Liver (tissue), 9 donors: Measurements from ENCODE around the gene MEIOB. TPM values are rescaled to one million over a fixed set of nuclear protein-coding genes. Genes with fewer than 3 reads are reported as not detected.
"Not testable (repeated sequence)": the region's sequence is repeated elsewhere in the genome, so short reads cannot be mapped to it uniquely, and the experiment has no call there.

ENCODE experiments used
- DNase-seq: peaks from one replicate; pipeline ENCODE4 v3.0.0-alpha.2; 2017; ENCODE audit warnings: low spot score
- H3K27ac ChIP-seq, 2 donors: one replicate each; pipeline ENCODE4 v1.7.0; 2013; ENCODE audit warnings: inconsistent platforms in 2 of 2, low read length in 2 of 2, control low read depth in 1 of 2, low read depth in 1 of 2, mild to moderate bottlenecking in 1 of 2
- H3K27me3 ChIP-seq, 4 donors: one replicate each; pipeline versions ENCODE4 v1.6.1 to v1.7.0; 2013; ENCODE audit warnings: low read length in 3 of 4, inconsistent platforms in 1 of 4, mild to moderate bottlenecking in 1 of 4, moderate library complexity in 1 of 4; ENCODE audit not compliant: control insufficient read depth in 4 of 4, insufficient read depth in 4 of 4
- H3K36me3 ChIP-seq, 4 donors: one replicate each; pipeline versions ENCODE4 v1.6.1 to v1.7.0; 2013; ENCODE audit warnings: low read length in 3 of 4, mild to moderate bottlenecking in 3 of 4, low read depth in 1 of 4, moderate library complexity in 1 of 4; ENCODE audit not compliant: control insufficient read depth in 4 of 4, insufficient read depth in 3 of 4
- H3K4me1 ChIP-seq, 4 donors: one replicate each; pipeline versions ENCODE4 v1.6.1 to v1.7.0; 2013; ENCODE audit warnings: low read length in 3 of 4, mild to moderate bottlenecking in 3 of 4, moderate library complexity in 1 of 4; ENCODE audit not compliant: control insufficient read depth in 4 of 4, insufficient read depth in 4 of 4
- H3K4me3 ChIP-seq, 3 donors: one replicate each; pipeline versions ENCODE4 v1.6.1 to v1.7.0; 2013; ENCODE audit warnings: low read length in 3 of 3, control low read depth in 1 of 3, low read depth in 1 of 3, mild to moderate bottlenecking in 1 of 3
- H3K9ac ChIP-seq, 2 donors: one replicate each; pipeline ENCODE4 v1.7.0; 2013; ENCODE audit warnings: low read length in 2 of 2, mild to moderate bottlenecking in 2 of 2, moderate library complexity in 2 of 2, control low read depth in 1 of 2, low read depth in 1 of 2
- H3K9me3 ChIP-seq, 4 donors: one replicate each; pipeline versions ENCODE4 v1.6.1 to v1.7.0; 2013; ENCODE audit warnings: low read length in 3 of 4; ENCODE audit not compliant: control insufficient read depth in 4 of 4
- EGR1 ChIP-seq, 2 donors: IDR thresholded peaks; 2 replicates each; pipeline ENCODE4 v1.6.1; 2016 to 2018; ENCODE audit warnings: antibody characterized with exemption in 2 of 2, low read depth in 2 of 2
- FOXA1 ChIP-seq: IDR thresholded peaks from 2 replicates; pipeline ENCODE4 v1.6.1; 2016; ENCODE audit warnings: antibody characterized with exemption
- FOXA2 ChIP-seq: IDR thresholded peaks from 2 replicates; pipeline ENCODE4 v1.6.1; 2016; ENCODE audit warnings: antibody characterized with exemption
- GABPA ChIP-seq, 2 donors: IDR thresholded peaks in 1 of 2; conservative IDR thresholded peaks in 1 of 2; 2 replicates each; pipeline ENCODE4 v1.6.1; 2016; ENCODE audit warnings: antibody characterized with exemption in 2 of 2, mild to moderate bottlenecking in 1 of 2, moderate library complexity in 1 of 2
- NR2F2 ChIP-seq: IDR thresholded peaks from 2 replicates; pipeline ENCODE4 v1.6.1; 2016; ENCODE audit warnings: antibody characterized with exemption
- RAD21 ChIP-seq, 2 donors: IDR thresholded peaks; 2 replicates each; pipeline ENCODE4 v1.6.1; 2016; ENCODE audit warnings: antibody characterized with exemption in 2 of 2, mild to moderate bottlenecking in 2 of 2
- RXRA ChIP-seq, 2 donors: IDR thresholded peaks; 2 replicates each; pipeline ENCODE4 v1.6.1; 2017 to 2018; ENCODE audit warnings: antibody characterized with exemption in 2 of 2, mild to moderate bottlenecking in 1 of 2
- SP1 ChIP-seq: IDR thresholded peaks from 2 replicates; pipeline ENCODE4 v1.6.1; 2018; ENCODE audit warnings: antibody characterized with exemption, mild to moderate bottlenecking
- YY1 ChIP-seq: IDR thresholded peaks from 2 replicates; pipeline ENCODE4 v1.6.1; 2016; ENCODE audit warnings: antibody characterized with exemption, mild to moderate bottlenecking
- WGBS: extraction: QIAGEN DNeasy Blood & Tissue Kit; methylation state at CpG from one replicate; pipeline ENCODE4 v1.1.7; 2013; 5-methylcytosine and 5-hydroxymethylcytosine counted together
- polyA plus RNA-seq, 2 donors: library from polyadenylated mRNA; stranded (reverse) in 1 of 2; unstranded in 1 of 2; fragments of 200-250 nt in 1 of 2; fragments of >200 nt in 1 of 2; fragmentation: Nextera tagmentation in 1 of 2; extraction: Ambion mirVana in 1 of 2; gene quantifications; one replicate each; pipeline versions ENCODE4 v1.2.1 to v1.2.3, GENCODE V29; 2013 to 2015
- total RNA-seq, 2 donors: library from RNA; depleted of rRNA; stranded (reverse); fragments of >200 nt; gene quantifications; one replicate each; pipeline ENCODE4 v1.2.3, GENCODE V29; 2014
- TF ChIP-seq, protein P1 (sequence below): IDR thresholded peaks from 2 replicates; pipeline ENCODE4 v1.6.1; 2016; ENCODE audit warnings: antibody characterized with exemption
- TF ChIP-seq, protein P2 (sequence below): IDR thresholded peaks from 2 replicates; pipeline ENCODE4 v1.6.1; 2016; ENCODE audit warnings: antibody characterized with exemption
- TF ChIP-seq, protein P3 (sequence below): fragments of 150-350 bp; IDR thresholded peaks from 2 replicates; pipeline ENCODE4 v1.5.1; 2017; ENCODE audit warnings: improper control_type of control experiment, low read depth, low read length; ENCODE audit not compliant: missing input control
- TF ChIP-seq, protein P4 (sequence below): IDR thresholded peaks from 2 replicates; pipeline ENCODE4 v1.6.1; 2016; ENCODE audit warnings: antibody characterized with exemption, mild to moderate bottlenecking
- donor health status: healthy.
- donor health status: healthy.
- donor health status: healthy.
- donor health status: healthy.
- donor health status: healthy.

The MEIOB gene
- total and polyA plus RNA-seq, 4 donors: 0.33 to 2.2 TPM; not detected in 2

DNA sequence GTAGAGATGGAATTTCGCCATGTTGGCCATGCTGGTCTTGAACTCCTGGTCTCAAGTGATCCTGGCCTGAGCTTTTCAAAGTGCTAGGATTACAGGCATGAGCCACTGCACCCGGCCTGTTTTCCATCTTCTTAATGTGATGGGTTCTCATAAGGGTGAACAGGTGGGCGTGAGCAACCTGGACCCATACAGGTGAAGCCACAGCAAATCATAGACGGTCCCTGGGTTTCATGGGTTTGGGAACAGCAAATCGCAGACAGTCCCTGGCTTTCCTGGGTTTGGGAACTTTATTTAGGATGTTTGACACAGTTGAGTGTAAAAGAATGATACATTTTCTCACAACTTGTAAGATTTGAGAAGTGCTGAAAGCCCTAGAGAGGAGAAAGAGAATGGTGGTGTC is 12.9 kb upstream of the MEIOB start:
- H3K27me3 ChIP-seq: no peaks in the 10 kb centered on the region
- 86% methylated on average over 5 of the region's 5 CpGs for WGBS
- no peak for DNase-seq

DNA sequence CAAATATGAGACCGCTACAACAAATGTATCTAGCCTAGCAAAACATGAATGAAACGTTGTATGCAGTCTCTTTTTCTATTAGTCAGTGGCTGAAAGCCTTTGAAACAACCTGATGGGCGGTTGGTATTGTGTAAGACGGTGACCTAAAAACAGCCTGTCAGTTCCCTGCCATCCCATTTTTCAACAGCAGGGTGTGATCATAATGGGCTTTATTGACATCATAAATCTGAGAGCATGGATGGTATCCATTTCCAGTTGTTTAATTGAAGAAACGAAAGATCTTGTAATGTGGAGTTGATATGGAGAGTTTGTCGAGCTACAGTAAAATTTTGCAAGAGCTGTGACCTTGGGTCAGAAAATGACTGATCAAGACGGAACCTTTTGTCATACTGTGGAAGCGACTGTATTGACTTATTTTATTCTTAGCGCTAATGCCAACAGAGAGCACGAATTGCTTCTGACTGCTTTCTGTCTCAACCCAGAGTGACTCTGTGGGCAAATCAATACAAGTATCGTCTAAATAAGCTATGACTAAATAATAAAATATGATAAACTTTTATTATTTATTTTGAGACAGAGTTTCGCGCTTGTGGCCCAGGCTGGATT is 12.3 kb upstream of the MEIOB start:
- H3K27ac ChIP-seq: peak overlapping the region in 1 of 2 donors; percentile 6
- WGBS: 35% methylated on average over 13 of the region's 13 CpGs
- no peak for DNase-seq
- no peak overlapping the region for H3K9ac ChIP-seq
- H3K4me1 ChIP-seq: peaks cover 0 to 3% (median under 1%) of the 10 kb centered on the region in 4 donors
- H3K36me3 ChIP-seq: no peaks in the 10 kb centered on the region
- no peak overlapping the region for H3K4me3 ChIP-seq
- H3K9me3 ChIP-seq: no peaks in the 10 kb centered on the region
- H3K27me3 ChIP-seq: no peaks in the 10 kb centered on the region
- TF ChIP-seq, protein P1, sequence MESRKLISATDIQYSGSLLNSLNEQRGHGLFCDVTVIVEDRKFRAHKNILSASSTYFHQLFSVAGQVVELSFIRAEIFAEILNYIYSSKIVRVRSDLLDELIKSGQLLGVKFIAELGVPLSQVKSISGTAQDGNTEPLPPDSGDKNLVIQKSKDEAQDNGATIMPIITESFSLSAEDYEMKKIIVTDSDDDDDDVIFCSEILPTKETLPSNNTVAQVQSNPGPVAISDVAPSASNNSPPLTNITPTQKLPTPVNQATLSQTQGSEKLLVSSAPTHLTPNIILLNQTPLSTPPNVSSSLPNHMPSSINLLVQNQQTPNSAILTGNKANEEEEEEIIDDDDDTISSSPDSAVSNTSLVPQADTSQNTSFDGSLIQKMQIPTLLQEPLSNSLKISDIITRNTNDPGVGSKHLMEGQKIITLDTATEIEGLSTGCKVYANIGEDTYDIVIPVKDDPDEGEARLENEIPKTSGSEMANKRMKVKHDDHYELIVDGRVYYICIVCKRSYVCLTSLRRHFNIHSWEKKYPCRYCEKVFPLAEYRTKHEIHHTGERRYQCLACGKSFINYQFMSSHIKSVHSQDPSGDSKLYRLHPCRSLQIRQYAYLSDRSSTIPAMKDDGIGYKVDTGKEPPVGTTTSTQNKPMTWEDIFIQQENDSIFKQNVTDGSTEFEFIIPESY: no peak
- TF ChIP-seq SP1 (no peak), FOXA1 (no peak), EGR1 (IDR thresholded peaks at IDR 0.05; ENCODE audit: low read depth in 2 of 2) (no peak), YY1 (no peak), FOXA2 (peak; percentile 11), RXRA (IDR thresholded peaks at IDR 0.05) (peak; percentile 5 to 34), GABPA (IDR thresholded peaks at IDR 0.05 in 1 of 2, conservative IDR thresholded peaks at IDR 0.05 in 1 of 2) (no peak), RAD21 (IDR thresholded peaks at IDR 0.05) (peak; percentile 36 to 68), NR2F2 (no peak)
- TF ChIP-seq, protein P2, sequence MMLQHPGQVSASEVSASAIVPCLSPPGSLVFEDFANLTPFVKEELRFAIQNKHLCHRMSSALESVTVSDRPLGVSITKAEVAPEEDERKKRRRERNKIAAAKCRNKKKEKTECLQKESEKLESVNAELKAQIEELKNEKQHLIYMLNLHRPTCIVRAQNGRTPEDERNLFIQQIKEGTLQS: no peak
- TF ChIP-seq, protein P3, sequence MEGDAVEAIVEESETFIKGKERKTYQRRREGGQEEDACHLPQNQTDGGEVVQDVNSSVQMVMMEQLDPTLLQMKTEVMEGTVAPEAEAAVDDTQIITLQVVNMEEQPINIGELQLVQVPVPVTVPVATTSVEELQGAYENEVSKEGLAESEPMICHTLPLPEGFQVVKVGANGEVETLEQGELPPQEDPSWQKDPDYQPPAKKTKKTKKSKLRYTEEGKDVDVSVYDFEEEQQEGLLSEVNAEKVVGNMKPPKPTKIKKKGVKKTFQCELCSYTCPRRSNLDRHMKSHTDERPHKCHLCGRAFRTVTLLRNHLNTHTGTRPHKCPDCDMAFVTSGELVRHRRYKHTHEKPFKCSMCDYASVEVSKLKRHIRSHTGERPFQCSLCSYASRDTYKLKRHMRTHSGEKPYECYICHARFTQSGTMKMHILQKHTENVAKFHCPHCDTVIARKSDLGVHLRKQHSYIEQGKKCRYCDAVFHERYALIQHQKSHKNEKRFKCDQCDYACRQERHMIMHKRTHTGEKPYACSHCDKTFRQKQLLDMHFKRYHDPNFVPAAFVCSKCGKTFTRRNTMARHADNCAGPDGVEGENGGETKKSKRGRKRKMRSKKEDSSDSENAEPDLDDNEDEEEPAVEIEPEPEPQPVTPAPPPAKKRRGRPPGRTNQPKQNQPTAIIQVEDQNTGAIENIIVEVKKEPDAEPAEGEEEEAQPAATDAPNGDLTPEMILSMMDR: peak; percentile 52
- TF ChIP-seq, protein P4, sequence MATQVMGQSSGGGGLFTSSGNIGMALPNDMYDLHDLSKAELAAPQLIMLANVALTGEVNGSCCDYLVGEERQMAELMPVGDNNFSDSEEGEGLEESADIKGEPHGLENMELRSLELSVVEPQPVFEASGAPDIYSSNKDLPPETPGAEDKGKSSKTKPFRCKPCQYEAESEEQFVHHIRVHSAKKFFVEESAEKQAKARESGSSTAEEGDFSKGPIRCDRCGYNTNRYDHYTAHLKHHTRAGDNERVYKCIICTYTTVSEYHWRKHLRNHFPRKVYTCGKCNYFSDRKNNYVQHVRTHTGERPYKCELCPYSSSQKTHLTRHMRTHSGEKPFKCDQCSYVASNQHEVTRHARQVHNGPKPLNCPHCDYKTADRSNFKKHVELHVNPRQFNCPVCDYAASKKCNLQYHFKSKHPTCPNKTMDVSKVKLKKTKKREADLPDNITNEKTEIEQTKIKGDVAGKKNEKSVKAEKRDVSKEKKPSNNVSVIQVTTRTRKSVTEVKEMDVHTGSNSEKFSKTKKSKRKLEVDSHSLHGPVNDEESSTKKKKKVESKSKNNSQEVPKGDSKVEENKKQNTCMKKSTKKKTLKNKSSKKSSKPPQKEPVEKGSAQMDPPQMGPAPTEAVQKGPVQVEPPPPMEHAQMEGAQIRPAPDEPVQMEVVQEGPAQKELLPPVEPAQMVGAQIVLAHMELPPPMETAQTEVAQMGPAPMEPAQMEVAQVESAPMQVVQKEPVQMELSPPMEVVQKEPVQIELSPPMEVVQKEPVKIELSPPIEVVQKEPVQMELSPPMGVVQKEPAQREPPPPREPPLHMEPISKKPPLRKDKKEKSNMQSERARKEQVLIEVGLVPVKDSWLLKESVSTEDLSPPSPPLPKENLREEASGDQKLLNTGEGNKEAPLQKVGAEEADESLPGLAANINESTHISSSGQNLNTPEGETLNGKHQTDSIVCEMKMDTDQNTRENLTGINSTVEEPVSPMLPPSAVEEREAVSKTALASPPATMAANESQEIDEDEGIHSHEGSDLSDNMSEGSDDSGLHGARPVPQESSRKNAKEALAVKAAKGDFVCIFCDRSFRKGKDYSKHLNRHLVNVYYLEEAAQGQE: no peak

More for the DNA sequence above, 12.9 kb upstream of the MEIOB start:
- H3K27ac ChIP-seq: no peak overlapping the region
- H3K4me3 ChIP-seq: no peak overlapping the region
- peaks cover 0 to 3% (median under 1%) of the 10 kb centered on the region in 4 donors for H3K4me1 ChIP-seq
- H3K36me3 ChIP-seq: no peaks in the 10 kb centered on the region
- H3K9ac ChIP-seq: no peak overlapping the region
- TF ChIP-seq SP1 (no peak), GABPA (IDR thresholded peaks at IDR 0.05 in 1 of 2, conservative IDR thresholded peaks at IDR 0.05 in 1 of 2) (no peak)
- H3K9me3 ChIP-seq: no peaks in the 10 kb centered on the region

DNA sequence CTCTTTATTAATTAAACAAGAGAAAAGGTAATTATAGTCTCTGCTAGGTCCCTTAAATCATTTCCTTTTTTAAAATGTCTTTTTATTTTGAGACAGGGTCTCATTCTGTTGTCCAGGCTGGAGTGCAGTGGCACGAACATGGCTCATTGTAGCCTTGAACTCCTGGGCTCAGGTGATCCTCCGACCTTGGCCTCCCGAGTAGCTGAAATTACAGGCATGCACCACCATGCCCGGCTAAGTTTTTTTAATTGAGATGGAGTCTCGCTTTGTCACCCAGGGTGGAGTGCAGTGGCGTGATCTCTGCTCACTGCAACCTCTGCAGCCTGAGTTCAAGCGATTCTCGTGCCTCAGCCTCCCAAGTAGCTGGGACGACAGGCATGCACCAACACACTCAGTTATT is 9.2 kb upstream of the MEIOB start:
- not testable (repeated sequence) for H3K9ac ChIP-seq, H3K27ac ChIP-seq, H3K4me3 ChIP-seq, H3K36me3 ChIP-seq, H3K9me3 ChIP-seq, H3K27me3 ChIP-seq, DNase-seq
- WGBS: 91% methylated on average over 9 of the region's 9 CpGs
- peaks cover 2 to 16% (median 9%) of the 10 kb centered on the region in 4 donors for H3K4me1 ChIP-seq
